SJSA1 (cell line): ENCODE data around the gene FOXO4. TPM values are rescaled to one million over a fixed set of nuclear protein-coding genes. Genes with fewer than 3 reads are reported as not detected.

Experiments used
- DNase-seq, 2 experiments: peaks; one replicate each; pipeline ENCODE4 v3.0.0-alpha.2; 2015 to 2020; ENCODE audit warnings: low spot score in 2 of 2, low read depth in 1 of 2
- H3K27ac ChIP-seq: fragments of 250-450 bp; sonication (Bioruptor Pico); 2 replicates; pipeline ENCODE4 v1.5.1; 2020; ENCODE audit warnings: mild to moderate bottlenecking, moderate library complexity
- H3K27me3 ChIP-seq: fragments of 250-450 bp; sonication (Bioruptor Pico); replicated peaks from 2 replicates; pipeline ENCODE4 v1.5.1; 2020; ENCODE audit warnings: mild to moderate bottlenecking, moderate library complexity
- H3K36me3 ChIP-seq: fragments of 250-450 bp; sonication (Bioruptor Pico); 2 replicates; pipeline ENCODE4 v1.5.1; 2020; ENCODE audit warnings: mild to moderate bottlenecking
- H3K4me1 ChIP-seq: fragments of 250-450 bp; sonication (Bioruptor Pico); replicated peaks from 2 replicates; pipeline ENCODE4 v1.6.1; 2021; ENCODE audit warnings: mild to moderate bottlenecking
- H3K4me3 ChIP-seq: fragments of 250-450 bp; sonication (Bioruptor Pico); 2 replicates; pipeline ENCODE4 v1.5.1; 2020; ENCODE audit warnings: mild to moderate bottlenecking
- H3K9me3 ChIP-seq: fragments of 250-450 bp; sonication (Bioruptor Pico); replicated peaks from 2 replicates; pipeline ENCODE4 v1.5.1; 2020; ENCODE audit warnings: mild to moderate bottlenecking
- total RNA-seq: library from RNA; depleted of rRNA; stranded (reverse); fragments of >200 nt; shearing (Covaris generic); gene quantifications from 2 replicates; pipeline ENCODE4 v1.2.3, GENCODE V29; 2014

FOXO4 gene
- total RNA-seq, 1 experiment from 2014 or later: not detected

DNA sequence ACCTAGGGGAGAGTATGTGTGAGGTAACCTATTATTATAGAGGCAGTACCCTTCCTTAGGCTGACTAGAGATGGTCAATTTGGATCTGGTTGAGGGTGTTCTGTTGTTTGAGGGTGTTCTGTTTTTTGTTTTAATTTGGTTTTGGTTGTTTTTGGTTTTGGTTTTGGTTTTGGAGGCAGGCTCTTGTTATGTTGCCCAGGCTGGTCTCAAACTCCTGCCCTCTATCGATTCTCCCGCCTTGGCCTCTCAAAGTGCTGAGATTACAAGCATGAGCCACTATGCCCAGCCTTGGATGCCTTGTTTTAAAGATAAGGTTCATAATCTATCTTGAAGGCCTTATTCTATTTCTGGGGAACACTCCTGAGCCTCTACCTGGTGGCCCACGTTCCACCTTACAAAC is 10.0 kb downstream of the FOXO4 start:
- H3K9me3 ChIP-seq: no peaks in the 10 kb centered on the region
- DNase-seq: no peak
- H3K36me3 ChIP-seq: no peaks in the 10 kb centered on the region
- H3K27ac ChIP-seq: no peak overlapping the region
- no peaks in the 10 kb centered on the region for H3K27me3 ChIP-seq
- H3K4me1 ChIP-seq: no peaks in the 10 kb centered on the region
- H3K4me3 ChIP-seq: no peak overlapping the region

DNA sequence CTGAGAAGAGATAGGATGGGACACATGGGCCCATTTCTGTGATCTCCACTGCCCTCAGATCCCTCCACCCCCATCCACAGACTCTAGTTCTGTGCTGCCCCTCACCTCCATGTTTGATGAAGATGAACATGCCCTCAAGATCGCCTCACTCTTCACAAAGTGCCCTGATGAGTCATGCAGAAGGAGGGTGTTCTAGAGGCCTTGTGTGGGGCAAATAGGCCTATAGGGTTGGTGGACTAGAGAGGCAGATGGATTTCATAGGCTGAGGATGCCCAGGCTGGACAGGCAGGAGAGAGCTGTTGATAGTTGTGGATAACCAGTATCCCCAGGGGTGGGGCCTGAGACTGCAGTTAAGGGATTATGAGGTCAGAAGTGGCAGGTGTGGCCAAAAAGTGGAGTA is 10.8 kb downstream of the FOXO4 start, which contains the start of gene CXorf65:
TSS of gene CXorf65 (minus strand) at position 314 of the 400 bp plus-strand sequence. CDS start at position 130, 184 bp downstream.
- Histone ChIP-seq H3K4me1 (no peaks in the 10 kb centered on the region), H3K9me3 (no peaks in the 10 kb centered on the region), H3K36me3 (no peaks in the 10 kb centered on the region), H3K27me3 (no peaks in the 10 kb centered on the region), H3K27ac (no peak within 1 kb of the TSS), H3K4me3 (no peak within 1 kb of the TSS)
- DNase-seq: no peak

- H3K36me3 ChIP-seq: no peaks in the 10 kb centered on the region
- no peak for DNase-seq
- H3K27ac ChIP-seq: no peak overlapping the region
- H3K4me1 ChIP-seq: no peaks in the 10 kb centered on the region
- no peak overlapping the region for H3K4me3 ChIP-seq
- H3K27me3 ChIP-seq: no peaks in the 10 kb centered on the region
- no peaks in the 10 kb centered on the region for H3K9me3 ChIP-seq
These were observed 11.6 kb downstream of the FOXO4 start for GRCh38 chrX:71107245-71107644.

- Histone ChIP-seq H3K36me3 (no peaks in the 10 kb centered on the region), H3K9me3 (no peaks in the 10 kb centered on the region), H3K27ac (no peak overlapping the region), H3K4me1 (no peaks in the 10 kb centered on the region), H3K27me3 (no peaks in the 10 kb centered on the region), H3K4me3 (no peak overlapping the region)
- DNase-seq: no peak
These were observed 12.2 kb downstream of the FOXO4 start for GRCh38 chrX:71107762-71108360.

DNA sequence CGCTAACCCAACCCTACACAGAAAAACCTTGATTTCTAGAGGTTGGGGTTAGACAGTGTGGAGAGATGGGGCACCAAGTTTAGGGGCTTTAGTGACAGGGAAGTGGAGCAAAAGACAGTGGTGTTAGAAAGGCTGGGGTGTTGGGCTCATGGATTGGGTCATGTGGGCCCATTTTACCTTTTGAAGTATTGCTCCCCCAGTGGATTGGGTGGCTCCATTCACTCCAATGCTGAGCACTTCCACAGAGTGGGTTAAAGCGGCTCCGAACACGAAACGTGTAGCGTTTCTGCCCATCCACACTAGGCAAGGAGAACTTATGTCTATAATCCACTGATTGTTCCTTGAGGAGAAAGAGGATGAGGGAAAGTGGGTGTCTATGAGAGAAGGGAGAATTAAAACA is 13.4 kb downstream of the FOXO4 start:
- no peaks in the 10 kb centered on the region for H3K27me3 ChIP-seq
- H3K27ac ChIP-seq: no peak overlapping the region
- no peaks in the 10 kb centered on the region for H3K36me3 ChIP-seq
- H3K4me3 ChIP-seq: no peak overlapping the region
- H3K9me3 ChIP-seq: no peaks in the 10 kb centered on the region
- DNase-seq: no peak
- no peaks in the 10 kb centered on the region for H3K4me1 ChIP-seq

GRCh38 chrX:71111141-71111843 is 15.6 kb downstream of the FOXO4 start, which contains the start of gene IL2RG:
Gene IL2RG (minus strand): TSS chrX:71111577. CDS start chrX:71111539, 38 bp downstream.
- Histone ChIP-seq H3K4me1 (no peaks in the 10 kb centered on the region), H3K4me3 (no peak within 1 kb of the TSS), H3K27ac (no peak within 1 kb of the TSS), H3K36me3 (no peaks in the 10 kb centered on the region), H3K27me3 (no peaks in the 10 kb centered on the region), H3K9me3 (no peaks in the 10 kb centered on the region)
- DNase-seq: no peak

DNA sequence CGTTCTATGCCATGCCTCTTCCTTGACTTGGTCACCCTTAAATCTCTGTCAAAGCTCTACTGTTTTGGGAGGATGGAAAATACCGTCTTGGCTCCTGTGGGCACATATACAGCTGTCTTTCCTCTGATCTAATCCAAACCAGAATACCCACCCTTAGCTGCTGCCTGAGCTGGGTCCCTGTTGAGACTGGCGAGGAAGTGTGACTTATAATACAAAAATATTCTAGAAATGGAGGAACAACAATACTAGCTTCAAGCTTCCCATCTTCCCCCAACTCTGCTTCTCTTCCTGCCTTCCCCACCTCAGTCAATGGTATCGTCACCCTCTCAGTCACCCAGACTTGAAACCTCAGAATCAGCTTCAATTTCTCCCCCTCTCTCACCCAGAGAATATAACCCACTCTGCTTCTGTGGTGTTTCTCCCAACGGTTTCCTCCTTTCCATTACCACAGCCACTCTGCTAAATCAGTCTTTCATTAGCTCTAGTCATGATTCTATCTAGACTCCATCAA is 16.3 kb downstream of the FOXO4 start:
- DNase-seq: no peak
- Histone ChIP-seq H3K4me1 (no peaks in the 10 kb centered on the region), H3K27ac (no peak overlapping the region), H3K9me3 (no peaks in the 10 kb centered on the region), H3K36me3 (no peaks in the 10 kb centered on the region), H3K4me3 (no peak overlapping the region), H3K27me3 (no peaks in the 10 kb centered on the region)

- Histone ChIP-seq H3K4me1 (no peaks in the 10 kb centered on the region), H3K36me3 (no peaks in the 10 kb centered on the region), H3K27ac (no peak overlapping the region), H3K27me3 (no peaks in the 10 kb centered on the region), H3K9me3 (no peaks in the 10 kb centered on the region), H3K4me3 (no peak overlapping the region)
- DNase-seq: no peak
These were observed 21.7 kb downstream of the FOXO4 start for GRCh38 chrX:71117358-71117757.

- H3K27ac ChIP-seq: no peak within 1 kb of the TSS
- H3K36me3 ChIP-seq: no peaks in the 10 kb centered on the region
- H3K9me3 ChIP-seq: no peaks in the 10 kb centered on the region
- no peaks in the 10 kb centered on the region for H3K4me1 ChIP-seq
- DNase-seq: no peak
- no peak within 1 kb of the TSS for H3K4me3 ChIP-seq
- no peaks in the 10 kb centered on the region for H3K27me3 ChIP-seq
These were observed 22.7 kb downstream of the FOXO4 start, which contains the start of gene MED12 for GRCh38 chrX:71118032-71118984. Gene MED12 (plus strand): TSS chrX:71118596. CDS start chrX:71118755, 159 bp downstream.

GRCh38 chrX:71118985-71119535 is 23.4 kb downstream of the FOXO4 start:
- no peak overlapping the region for H3K27ac ChIP-seq
- H3K4me3 ChIP-seq: no peak overlapping the region
- no peaks in the 10 kb centered on the region for H3K9me3 ChIP-seq
- DNase-seq: no peak
- H3K27me3 ChIP-seq: no peaks in the 10 kb centered on the region
- no peaks in the 10 kb centered on the region for H3K36me3 ChIP-seq
- no peaks in the 10 kb centered on the region for H3K4me1 ChIP-seq

GRCh38 chrX:71128166-71128833 is 32.6 kb downstream of the FOXO4 start:
- DNase-seq: no peak
- H3K4me1 ChIP-seq: no peaks in the 10 kb centered on the region
- H3K4me3 ChIP-seq: no peak overlapping the region
- no peak overlapping the region for H3K27ac ChIP-seq
- no peaks in the 10 kb centered on the region for H3K9me3 ChIP-seq
- no peaks in the 10 kb centered on the region for H3K36me3 ChIP-seq
- no peaks in the 10 kb centered on the region for H3K27me3 ChIP-seq

GRCh38 chrX:71128915-71129765 is 33.5 kb downstream of the FOXO4 start:
- H3K4me1 ChIP-seq: no peaks in the 10 kb centered on the region
- no peak overlapping the region for H3K4me3 ChIP-seq
- no peaks in the 10 kb centered on the region for H3K36me3 ChIP-seq
- H3K9me3 ChIP-seq: no peaks in the 10 kb centered on the region
- H3K27ac ChIP-seq: no peak overlapping the region
- no peaks in the 10 kb centered on the region for H3K27me3 ChIP-seq
- DNase-seq: no peak
